Liver (tissue), 3 donors: ENCODE data around the gene RUNX1.

Experiments
- ATF3 ChIP-seq: IDR thresholded peaks from 2 replicates; pipeline ENCODE4 v1.6.1; 2016; ENCODE audit warnings: antibody characterized with exemption
- EGR1 ChIP-seq, 2 donors: IDR thresholded peaks; 2 replicates each; pipeline ENCODE4 v1.6.1; 2016 to 2018; ENCODE audit warnings: antibody characterized with exemption in 2 of 2, low read depth in 2 of 2
- FOXA1 ChIP-seq: IDR thresholded peaks from 2 replicates; pipeline ENCODE4 v1.6.1; 2016; ENCODE audit warnings: antibody characterized with exemption
- FOXA2 ChIP-seq: IDR thresholded peaks from 2 replicates; pipeline ENCODE4 v1.6.1; 2016; ENCODE audit warnings: antibody characterized with exemption
- GABPA ChIP-seq, 2 donors: IDR thresholded peaks in 1 of 2; conservative IDR thresholded peaks in 1 of 2; 2 replicates each; pipeline ENCODE4 v1.6.1; 2016; ENCODE audit warnings: antibody characterized with exemption in 2 of 2, mild to moderate bottlenecking in 1 of 2, moderate library complexity in 1 of 2
- JUND ChIP-seq, 2 donors: IDR thresholded peaks; 2 replicates each; pipeline ENCODE4 v1.6.1; 2016; ENCODE audit warnings: antibody characterized with exemption in 2 of 2
- MAX ChIP-seq: IDR thresholded peaks from 2 replicates; pipeline ENCODE4 v1.6.1; 2016; ENCODE audit warnings: antibody characterized with exemption
- RAD21 ChIP-seq, 2 donors: IDR thresholded peaks; 2 replicates each; pipeline ENCODE4 v1.6.1; 2016; ENCODE audit warnings: antibody characterized with exemption in 2 of 2, mild to moderate bottlenecking in 2 of 2
- SP1 ChIP-seq: IDR thresholded peaks from 2 replicates; pipeline ENCODE4 v1.6.1; 2018; ENCODE audit warnings: antibody characterized with exemption, mild to moderate bottlenecking
- TAF1 ChIP-seq: conservative IDR thresholded peaks from 2 replicates; pipeline ENCODE4 v1.6.1; 2016; ENCODE audit warnings: antibody characterized with exemption, mild to moderate bottlenecking
- YY1 ChIP-seq: IDR thresholded peaks from 2 replicates; pipeline ENCODE4 v1.6.1; 2016; ENCODE audit warnings: antibody characterized with exemption, mild to moderate bottlenecking
- TF ChIP-seq, protein P1 (sequence below): fragments of 150-350 bp; IDR thresholded peaks from 2 replicates; pipeline ENCODE4 v1.5.1; 2017; ENCODE audit warnings: improper control_type of control experiment, low read depth, low read length; ENCODE audit not compliant: missing input control
- TF ChIP-seq, protein P2 (sequence below): IDR thresholded peaks from 2 replicates; pipeline ENCODE4 v1.6.1; 2016; ENCODE audit warnings: antibody characterized with exemption, mild to moderate bottlenecking
- donor health status: healthy.
- donor health status: healthy.

DNA sequence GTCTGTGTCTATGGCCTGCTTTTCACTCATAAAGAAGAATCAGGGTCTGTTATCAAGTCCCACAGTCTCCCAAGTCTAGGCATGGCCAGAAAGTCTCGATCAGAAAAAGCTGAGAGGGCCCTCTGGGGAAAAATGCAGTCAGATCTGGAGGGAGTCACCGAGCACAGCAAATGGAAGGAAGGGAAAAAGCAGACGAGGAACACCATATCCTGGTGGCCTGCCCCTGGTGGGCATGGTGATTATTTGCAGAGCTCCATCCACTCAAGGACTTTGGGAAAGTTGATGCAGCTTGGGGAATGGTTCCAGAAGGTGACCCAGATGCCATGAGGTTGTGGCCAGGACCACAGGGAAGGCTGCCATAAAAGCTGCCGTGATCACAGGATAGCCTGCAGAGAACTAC, 191.2 kb downstream of the RUNX1 start:
- TF ChIP-seq, protein P1, sequence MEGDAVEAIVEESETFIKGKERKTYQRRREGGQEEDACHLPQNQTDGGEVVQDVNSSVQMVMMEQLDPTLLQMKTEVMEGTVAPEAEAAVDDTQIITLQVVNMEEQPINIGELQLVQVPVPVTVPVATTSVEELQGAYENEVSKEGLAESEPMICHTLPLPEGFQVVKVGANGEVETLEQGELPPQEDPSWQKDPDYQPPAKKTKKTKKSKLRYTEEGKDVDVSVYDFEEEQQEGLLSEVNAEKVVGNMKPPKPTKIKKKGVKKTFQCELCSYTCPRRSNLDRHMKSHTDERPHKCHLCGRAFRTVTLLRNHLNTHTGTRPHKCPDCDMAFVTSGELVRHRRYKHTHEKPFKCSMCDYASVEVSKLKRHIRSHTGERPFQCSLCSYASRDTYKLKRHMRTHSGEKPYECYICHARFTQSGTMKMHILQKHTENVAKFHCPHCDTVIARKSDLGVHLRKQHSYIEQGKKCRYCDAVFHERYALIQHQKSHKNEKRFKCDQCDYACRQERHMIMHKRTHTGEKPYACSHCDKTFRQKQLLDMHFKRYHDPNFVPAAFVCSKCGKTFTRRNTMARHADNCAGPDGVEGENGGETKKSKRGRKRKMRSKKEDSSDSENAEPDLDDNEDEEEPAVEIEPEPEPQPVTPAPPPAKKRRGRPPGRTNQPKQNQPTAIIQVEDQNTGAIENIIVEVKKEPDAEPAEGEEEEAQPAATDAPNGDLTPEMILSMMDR = no peak
- no peak for TF ChIP-seq TAF1
- no peak for TF ChIP-seq GABPA (IDR thresholded peaks at IDR 0.05 in 1 of 2, conservative IDR thresholded peaks at IDR 0.05 in 1 of 2)
- TF ChIP-seq FOXA1 = no peak
- no peak for TF ChIP-seq EGR1 (IDR thresholded peaks at IDR 0.05; ENCODE audit: low read depth in 2 of 2)
- no peak for TF ChIP-seq SP1
- no peak for TF ChIP-seq RAD21 (IDR thresholded peaks at IDR 0.05)
- no peak for TF ChIP-seq YY1
- no peak for TF ChIP-seq JUND (IDR thresholded peaks at IDR 0.05)
- no peak for TF ChIP-seq MAX
- no peak for TF ChIP-seq ATF3
- TF ChIP-seq FOXA2 = no peak
- TF ChIP-seq, protein P2, sequence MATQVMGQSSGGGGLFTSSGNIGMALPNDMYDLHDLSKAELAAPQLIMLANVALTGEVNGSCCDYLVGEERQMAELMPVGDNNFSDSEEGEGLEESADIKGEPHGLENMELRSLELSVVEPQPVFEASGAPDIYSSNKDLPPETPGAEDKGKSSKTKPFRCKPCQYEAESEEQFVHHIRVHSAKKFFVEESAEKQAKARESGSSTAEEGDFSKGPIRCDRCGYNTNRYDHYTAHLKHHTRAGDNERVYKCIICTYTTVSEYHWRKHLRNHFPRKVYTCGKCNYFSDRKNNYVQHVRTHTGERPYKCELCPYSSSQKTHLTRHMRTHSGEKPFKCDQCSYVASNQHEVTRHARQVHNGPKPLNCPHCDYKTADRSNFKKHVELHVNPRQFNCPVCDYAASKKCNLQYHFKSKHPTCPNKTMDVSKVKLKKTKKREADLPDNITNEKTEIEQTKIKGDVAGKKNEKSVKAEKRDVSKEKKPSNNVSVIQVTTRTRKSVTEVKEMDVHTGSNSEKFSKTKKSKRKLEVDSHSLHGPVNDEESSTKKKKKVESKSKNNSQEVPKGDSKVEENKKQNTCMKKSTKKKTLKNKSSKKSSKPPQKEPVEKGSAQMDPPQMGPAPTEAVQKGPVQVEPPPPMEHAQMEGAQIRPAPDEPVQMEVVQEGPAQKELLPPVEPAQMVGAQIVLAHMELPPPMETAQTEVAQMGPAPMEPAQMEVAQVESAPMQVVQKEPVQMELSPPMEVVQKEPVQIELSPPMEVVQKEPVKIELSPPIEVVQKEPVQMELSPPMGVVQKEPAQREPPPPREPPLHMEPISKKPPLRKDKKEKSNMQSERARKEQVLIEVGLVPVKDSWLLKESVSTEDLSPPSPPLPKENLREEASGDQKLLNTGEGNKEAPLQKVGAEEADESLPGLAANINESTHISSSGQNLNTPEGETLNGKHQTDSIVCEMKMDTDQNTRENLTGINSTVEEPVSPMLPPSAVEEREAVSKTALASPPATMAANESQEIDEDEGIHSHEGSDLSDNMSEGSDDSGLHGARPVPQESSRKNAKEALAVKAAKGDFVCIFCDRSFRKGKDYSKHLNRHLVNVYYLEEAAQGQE = no peak
